Adipose tissue (tissue), 3 donors: Measurements from ENCODE around the gene ALG5. TPM values are rescaled to one million over a fixed set of nuclear protein-coding genes. Genes with fewer than 3 reads are reported as not detected.

Experiments
- H3K27ac ChIP-seq: one replicate; pipeline ENCODE4 v1.5.1; 2013; ENCODE audit warnings: low read depth, low read length
- WGBS, 3 donors: extraction: QIAGEN DNeasy Blood & Tissue Kit; methylation state at CpG; one replicate each; pipeline ENCODE4 v1.1.7; 2013; 5-methylcytosine and 5-hydroxymethylcytosine counted together
- polyA plus RNA-seq, 3 donors: library from polyadenylated mRNA; stranded (reverse); fragments of 200-250 nt; gene quantifications; one replicate each; pipeline ENCODE4 v1.2.3, GENCODE V29; 2013
- donor health status: healthy with polysubstance abuse.
- donor health status: Bipolar disorder and iron deficiency.
- donor health status: healthy.

ALG5 gene
- polyA plus RNA-seq, 3 donors: 40.2 to 73.4 (median 41.9) TPM

DNA sequence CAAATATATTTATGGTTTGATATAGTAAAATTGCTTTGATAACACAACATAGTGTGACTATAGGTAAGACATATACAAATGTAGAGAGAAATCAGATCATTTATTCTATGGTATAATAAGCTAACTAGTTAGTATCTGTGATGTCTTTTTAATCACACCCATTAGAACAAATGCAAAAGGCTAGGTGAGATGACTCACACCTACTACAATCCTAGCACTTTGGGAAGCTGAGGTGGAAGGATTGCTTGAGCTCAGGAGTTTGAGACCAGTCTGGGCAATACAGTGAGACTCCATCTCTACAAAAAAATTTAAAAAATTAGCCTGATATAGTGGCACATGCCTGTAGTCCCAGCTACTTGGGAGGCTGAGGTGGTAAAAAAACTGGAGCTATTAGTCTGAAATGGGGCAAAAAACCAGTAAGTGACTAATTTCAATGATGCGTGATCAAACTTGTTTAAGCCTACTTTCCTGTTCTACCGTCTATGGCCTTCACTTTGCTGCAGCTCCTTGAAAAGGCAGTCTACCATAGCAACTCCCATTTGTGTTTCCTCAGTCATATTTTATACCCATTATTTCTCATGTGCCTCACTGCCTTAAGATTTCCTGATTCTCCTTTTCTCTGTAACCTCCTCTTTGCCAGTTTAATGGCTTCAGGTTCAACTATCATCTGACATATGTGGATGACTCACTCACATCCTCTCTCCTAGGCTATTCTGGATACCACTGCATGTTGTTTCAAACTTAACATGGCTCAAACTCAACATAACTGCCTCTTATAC is 12.5 kb downstream of the ALG5 start:
- WGBS, 3 donors: 84 to 91% (median 90%) methylated on average over 2 of the region's 2 CpGs
- H3K27ac ChIP-seq: no peak overlapping the region

- H3K27ac ChIP-seq: no peak overlapping the region
- WGBS, 3 donors: 24 to 40% (median 28%) methylated on average over 6 of the region's 6 CpGs
Measured at GRCh38 chr13:36981156-36981743, 17.9 kb downstream of the ALG5 start.

GRCh38 chr13:36979361-36980050 is 19.6 kb downstream of the ALG5 start:
- WGBS, 3 donors: 89 to 91% (median 89%) methylated on average over 7 of the region's 7 CpGs
- no peak overlapping the region for H3K27ac ChIP-seq

DNA sequence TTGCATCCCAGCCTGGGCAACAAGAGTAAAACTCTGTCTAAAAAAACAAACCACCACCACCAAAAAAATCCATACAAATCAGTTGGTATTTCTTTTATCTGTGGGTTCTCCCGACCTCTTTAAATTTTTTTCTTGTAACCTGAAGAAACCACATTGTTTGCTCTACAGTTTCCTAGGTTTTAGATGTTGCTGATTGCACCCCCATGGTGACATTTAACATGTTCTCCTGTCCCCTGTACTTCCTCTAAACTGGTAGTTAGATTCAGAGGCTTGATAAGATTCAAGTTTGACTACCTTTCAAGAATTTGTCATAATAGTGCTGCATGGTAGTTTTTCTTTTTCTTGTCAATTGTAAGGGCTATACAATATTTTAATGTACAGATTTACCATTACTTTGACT is 24.0 kb downstream of the ALG5 start:
- WGBS, 3 donors: 93 to 95% (median 94%) methylated on average over 1 of the region's 1 CpG
- no peak overlapping the region for H3K27ac ChIP-seq

- WGBS, 3 donors: 92 to 96% (median 94%) methylated on average over 5 of the region's 5 CpGs
Measured at GRCh38 chr13:36973621-36974295, 25.4 kb downstream of the ALG5 start.

DNA sequence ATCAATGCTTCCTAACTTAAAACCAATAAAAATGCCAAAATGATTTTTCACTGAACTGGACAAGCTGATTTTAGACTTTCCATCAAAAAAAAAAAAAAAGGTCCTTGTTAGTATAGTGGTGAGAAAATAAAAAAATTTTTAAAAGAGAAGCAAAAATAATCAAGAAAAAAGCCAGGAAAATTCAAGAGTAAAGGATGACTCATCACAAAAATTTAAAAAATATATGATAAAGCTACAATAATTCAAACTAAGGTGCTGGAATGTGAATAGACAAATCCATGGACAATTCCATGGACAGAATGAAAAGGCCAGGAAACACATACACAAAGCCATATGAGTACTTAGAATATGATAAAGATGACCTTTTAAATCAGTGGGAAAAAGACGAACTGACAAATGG is 26.1 kb downstream of the ALG5 start:
- WGBS, 3 donors: 97 to 100% (median 98%) methylated on average over 1 of the region's 1 CpG
- H3K27ac ChIP-seq: no peak overlapping the region

More at GRCh38 chr13:36973621-36974295, 25.4 kb downstream of the ALG5 start:
- no peak overlapping the region for H3K27ac ChIP-seq

DNA sequence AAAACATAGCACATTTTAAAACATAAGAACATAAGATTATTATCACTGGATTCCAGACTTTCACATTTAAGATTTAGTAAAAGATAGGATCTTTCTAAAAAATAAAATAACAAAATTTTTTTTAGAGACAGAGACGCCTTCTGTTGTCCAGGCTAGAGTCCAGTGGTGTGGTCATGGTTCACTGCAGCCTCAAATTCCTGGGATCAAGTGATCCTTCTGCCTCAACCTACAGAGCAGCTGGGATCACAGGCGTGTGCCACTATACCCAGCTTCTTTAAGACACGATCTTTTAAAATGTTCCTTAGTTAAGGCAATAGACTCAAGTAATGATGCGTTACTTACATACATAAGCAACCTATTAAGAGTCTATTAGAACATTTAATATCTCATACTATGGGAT is 32.7 kb downstream of the ALG5 start:
- WGBS, 3 donors: 91 to 98% (median 96%) methylated on average over 4 of the region's 4 CpGs

GRCh38 chr13:36965767-36966166 is 33.4 kb downstream of the ALG5 start:
- 66 to 73% (median 66%) methylated on average over 2 of the region's 2 CpGs for WGBS, 3 donors
- H3K27ac ChIP-seq: no peak overlapping the region

More for the DNA sequence above, 32.7 kb downstream of the ALG5 start:
- no peak overlapping the region for H3K27ac ChIP-seq

- 86 to 87% (median 87%) methylated on average over 2 of the region's 2 CpGs for WGBS, 3 donors
- no peak overlapping the region for H3K27ac ChIP-seq
Measured at GRCh38 chr13:36959456-36960116, 39.6 kb downstream of the ALG5 start.

DNA sequence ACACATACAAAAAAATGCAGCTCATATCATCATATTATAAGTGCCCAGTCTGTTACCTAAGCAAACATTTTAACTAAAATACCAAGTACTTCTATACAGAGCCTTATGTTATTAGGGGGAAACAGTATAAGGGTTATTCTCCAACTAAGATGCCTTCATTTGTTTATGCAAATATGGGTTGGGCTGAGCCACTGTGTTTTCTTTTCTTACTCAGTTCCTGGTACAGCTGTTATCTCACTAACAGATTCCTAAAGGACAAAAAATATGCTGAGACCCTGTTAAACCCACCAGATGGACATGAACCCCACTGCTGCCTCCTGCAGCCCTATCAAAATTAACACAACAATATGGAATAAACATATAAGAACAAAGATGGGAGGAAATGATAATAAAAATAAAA is 44.6 kb downstream of the ALG5 start:
- no peak overlapping the region for H3K27ac ChIP-seq

GRCh38 chr13:36950920-36951319 is 48.2 kb downstream of the ALG5 start:
- WGBS, 3 donors: 81 to 83% (median 83%) methylated on average over 2 of the region's 2 CpGs
- no peak overlapping the region for H3K27ac ChIP-seq

DNA sequence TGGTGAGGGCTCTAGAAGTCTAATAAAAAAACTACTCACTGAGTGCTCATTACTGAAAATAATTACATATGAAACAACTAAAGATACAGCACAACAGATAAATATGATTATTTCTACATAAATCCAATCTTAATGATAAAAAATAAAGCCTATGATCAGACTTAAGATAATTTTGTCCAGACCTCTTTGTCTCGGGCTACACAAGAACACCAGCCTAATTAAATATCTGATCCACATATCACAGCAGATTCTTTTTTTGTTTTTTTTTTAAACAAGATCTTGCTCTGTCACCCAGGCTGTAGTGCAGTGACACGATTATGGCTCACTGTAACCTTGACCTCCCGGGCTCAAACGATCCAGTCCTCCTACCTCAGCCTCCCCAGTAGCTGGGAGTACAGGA is 48.8 kb downstream of the ALG5 start:
- 79 to 95% (median 94%) methylated on average over 4 of the region's 4 CpGs for WGBS, 3 donors
- no peak overlapping the region for H3K27ac ChIP-seq

DNA sequence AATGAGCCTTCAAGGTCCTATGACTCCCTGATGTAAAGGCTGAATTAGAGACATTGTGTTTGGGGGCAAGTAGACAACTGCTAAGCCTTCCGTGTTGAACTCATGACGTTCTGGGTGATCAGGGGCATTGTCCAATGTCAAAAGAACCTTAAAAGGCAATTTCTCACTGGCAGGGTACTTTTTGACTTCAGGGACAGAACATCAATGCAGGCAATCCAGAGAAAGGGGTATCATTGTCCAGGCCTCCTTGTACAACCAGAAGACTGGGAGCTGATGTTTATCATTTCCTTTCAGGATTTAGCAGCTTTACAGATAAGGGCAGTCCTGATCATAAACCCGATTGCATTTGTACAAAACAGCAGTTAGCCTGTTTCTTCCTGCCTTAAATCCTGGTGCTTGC is 54.1 kb downstream of the ALG5 start:
- no peak overlapping the region for H3K27ac ChIP-seq
- WGBS, 3 donors: 46 to 60% (median 54%) methylated on average over 3 of the region's 3 CpGs

GRCh38 chr13:36925603-36926002 is 73.5 kb downstream of the ALG5 start:
- WGBS, 3 donors: 61 to 81% (median 75%) methylated on average over 7 of the region's 7 CpGs
- no peak overlapping the region for H3K27ac ChIP-seq

- no peak overlapping the region for H3K27ac ChIP-seq
- 68 to 80% (median 78%) methylated on average over 3 of the region's 3 CpGs for WGBS, 3 donors
Measured at GRCh38 chr13:36924001-36924400, 75.1 kb downstream of the ALG5 start.

DNA sequence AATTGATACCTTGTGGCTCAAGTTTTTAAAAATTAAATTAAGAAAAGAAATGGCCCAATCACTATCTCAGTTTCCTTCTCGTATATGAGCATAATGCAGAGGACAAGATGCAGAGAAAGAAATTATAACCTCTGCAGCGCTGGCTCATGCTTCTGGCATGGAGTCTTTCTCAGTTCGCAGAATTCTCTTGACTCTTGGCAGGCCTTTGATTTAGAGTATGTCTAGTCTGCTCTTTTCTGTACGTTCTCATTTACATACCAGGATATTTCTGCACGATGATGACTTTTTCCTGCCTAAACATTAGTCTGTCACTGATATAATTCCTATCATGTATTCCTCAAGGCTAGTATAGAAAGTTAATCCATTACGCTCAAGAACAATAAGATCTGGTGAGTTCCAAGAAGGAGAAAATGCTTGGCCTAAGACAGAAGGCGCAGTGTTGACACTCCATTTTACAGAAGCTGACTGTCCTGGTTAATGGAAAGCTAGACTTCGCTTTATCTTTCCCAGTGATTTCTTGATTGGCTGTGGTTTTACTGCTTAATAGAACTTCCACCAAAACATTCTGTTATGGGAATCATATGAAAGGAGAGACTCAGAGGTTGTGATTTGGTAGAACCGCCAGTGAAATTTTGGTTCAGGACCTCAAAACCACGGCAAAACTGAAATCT is 77.4 kb downstream of the ALG5 start:
- 81 to 91% (median 83%) methylated on average over 10 of the region's 10 CpGs for WGBS, 3 donors
- no peak overlapping the region for H3K27ac ChIP-seq

DNA sequence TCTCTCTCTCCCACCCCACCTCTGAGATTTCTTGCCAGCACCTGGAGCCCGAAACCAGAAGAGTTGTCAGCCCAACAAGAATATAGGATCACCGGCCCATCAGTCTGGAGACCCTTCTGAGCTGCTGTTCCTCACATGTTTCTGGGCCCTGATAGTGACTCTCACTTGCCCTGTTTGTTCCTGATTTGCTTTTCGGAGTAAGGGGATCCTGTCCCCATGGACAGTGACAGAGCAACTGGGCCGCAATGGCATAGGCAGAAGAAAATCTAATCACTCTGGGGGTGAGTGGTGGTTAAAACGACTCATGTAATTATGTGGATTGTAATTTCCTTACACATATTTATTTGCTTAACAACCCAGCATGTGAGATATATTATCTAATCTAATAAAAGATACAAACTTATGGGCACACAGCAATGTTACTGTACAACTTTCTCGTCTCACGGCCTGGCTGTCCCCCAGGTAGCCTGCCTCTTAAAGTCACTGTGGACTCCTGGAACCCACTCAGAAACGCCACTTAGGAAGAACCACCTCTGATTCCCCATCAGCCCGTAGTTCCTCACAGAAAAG is 78.4 kb downstream of the ALG5 start:
- 60 to 74% (median 61%) methylated on average over 9 of the region's 9 CpGs for WGBS, 3 donors
- H3K27ac ChIP-seq: no peak overlapping the region
